Kasumi-1 (cell line): ENCODE results near the gene LRP11.
A peak's percentile ranks its signal among the peaks of the same experiment; 100 is the strongest.
"Not testable (repeated sequence)": the region's sequence is repeated elsewhere in the genome, so short reads cannot be mapped to it uniquely, and the experiment has no call there.

Experiments used
- DNase-seq, 2 experiments: peaks; one replicate each; lab custom pipeline; 2025; lab: John Stamatoyannopoulos, UW

LRP11 gene, protein sequence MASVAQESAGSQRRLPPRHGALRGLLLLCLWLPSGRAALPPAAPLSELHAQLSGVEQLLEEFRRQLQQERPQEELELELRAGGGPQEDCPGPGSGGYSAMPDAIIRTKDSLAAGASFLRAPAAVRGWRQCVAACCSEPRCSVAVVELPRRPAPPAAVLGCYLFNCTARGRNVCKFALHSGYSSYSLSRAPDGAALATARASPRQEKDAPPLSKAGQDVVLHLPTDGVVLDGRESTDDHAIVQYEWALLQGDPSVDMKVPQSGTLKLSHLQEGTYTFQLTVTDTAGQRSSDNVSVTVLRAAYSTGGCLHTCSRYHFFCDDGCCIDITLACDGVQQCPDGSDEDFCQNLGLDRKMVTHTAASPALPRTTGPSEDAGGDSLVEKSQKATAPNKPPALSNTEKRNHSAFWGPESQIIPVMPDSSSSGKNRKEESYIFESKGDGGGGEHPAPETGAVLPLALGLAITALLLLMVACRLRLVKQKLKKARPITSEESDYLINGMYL

GRCh38 chr6:149863698-149864577 lies at the start of gene LRP11:
Gene LRP11 (minus strand): TSS chr6:149864359. CDS start chr6:149864020, 339 bp downstream.
- DNase-seq = peak; percentile 52 to 65

- DNase-seq = no peak
These were observed 49.5 kb upstream of the LRP11 start for GRCh38 chr6:149913540-149914240.

GRCh38 chr6:149913085-149913484 lies 48.9 kb upstream of the LRP11 start:
- DNase-seq = no peak

- DNase-seq = not testable (repeated sequence)
These were observed 48.5 kb upstream of the LRP11 start for GRCh38 chr6:149912680-149913079.

DNA sequence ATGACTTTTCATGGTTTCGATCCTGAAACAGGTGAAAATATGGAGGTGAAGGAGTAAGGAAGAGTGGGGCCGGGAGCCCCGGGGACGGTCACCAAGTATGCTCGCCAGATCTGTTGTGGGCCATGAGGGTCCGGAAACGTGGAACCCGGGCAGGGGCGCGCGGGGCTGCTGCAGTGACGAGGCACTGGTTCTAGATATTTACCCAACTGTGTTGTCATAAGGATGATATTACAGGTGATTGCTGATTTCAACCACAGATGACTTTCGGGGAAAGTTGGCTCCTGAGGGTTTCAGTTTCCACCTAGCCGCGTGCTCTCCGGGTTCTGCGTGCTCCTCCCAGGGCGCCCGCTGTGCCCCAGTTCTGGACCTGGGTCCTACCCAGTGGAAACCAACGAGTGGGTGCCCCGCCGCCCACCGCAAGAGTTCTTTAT lies 46.6 kb upstream of the LRP11 start:
- DNase-seq = no peak

GRCh38 chr6:149909701-149910470 lies 45.7 kb upstream of the LRP11 start:
- DNase-seq = no peak

DNA sequence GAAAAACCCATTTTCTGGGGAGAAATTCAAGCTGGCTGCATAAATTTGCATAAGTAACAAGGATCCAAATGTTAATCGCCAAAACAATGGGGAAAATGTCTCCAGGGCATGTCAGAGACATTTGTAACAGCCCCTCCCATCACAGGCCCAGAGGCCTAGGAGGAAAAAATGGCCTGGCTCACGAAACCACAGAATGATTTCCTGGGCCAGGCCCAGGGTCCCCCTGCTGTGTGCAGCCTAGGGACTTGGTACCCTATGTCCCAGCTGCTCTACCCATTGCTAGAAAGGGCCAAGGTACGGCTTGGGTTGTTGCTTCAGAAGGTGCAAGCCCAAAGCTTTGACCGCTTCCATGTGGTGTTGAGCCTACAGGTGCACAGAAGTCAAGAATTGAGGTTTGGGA lies 44.3 kb upstream of the LRP11 start:
- not testable (repeated sequence) for DNase-seq

GRCh38 chr6:149907317-149907716 lies 43.2 kb upstream of the LRP11 start:
- DNase-seq = no peak

- DNase-seq = no peak
These were observed 42.2 kb upstream of the LRP11 start for GRCh38 chr6:149906405-149906804.

GRCh38 chr6:149905911-149906371 lies 41.8 kb upstream of the LRP11 start:
- no peak for DNase-seq

DNA sequence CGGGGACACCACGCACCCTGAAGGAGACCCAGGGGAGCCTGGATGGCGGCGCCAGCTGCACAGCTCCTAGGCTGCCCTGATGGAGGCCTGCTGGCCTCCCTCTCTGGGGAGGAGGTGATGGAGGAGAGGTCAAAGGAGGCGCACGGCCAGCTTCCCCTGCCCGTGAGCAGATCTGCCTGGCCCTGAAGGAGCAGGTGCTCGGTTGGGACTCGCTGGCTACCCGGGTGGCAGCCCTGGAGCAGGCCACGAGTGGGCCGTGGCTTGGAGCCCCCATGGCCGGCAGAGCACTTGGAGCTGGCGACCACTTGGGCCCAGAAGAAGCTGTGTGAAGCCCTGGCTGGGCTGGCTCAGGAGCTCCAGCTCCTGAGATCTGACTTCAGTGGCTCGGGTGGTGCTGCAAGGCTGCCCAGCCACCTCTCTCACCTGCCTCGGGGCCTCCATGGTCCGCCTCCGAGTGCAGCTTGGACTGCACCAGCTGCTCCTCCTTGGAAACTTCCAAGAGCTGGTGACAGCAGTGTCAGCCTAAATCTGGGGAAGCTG lies 41.3 kb upstream of the LRP11 start:
- no peak for DNase-seq

GRCh38 chr6:149904661-149905370 lies 40.7 kb upstream of the LRP11 start:
- no peak for DNase-seq

GRCh38 chr6:149903938-149904611 lies 39.9 kb upstream of the LRP11 start:
- DNase-seq = no peak

DNA sequence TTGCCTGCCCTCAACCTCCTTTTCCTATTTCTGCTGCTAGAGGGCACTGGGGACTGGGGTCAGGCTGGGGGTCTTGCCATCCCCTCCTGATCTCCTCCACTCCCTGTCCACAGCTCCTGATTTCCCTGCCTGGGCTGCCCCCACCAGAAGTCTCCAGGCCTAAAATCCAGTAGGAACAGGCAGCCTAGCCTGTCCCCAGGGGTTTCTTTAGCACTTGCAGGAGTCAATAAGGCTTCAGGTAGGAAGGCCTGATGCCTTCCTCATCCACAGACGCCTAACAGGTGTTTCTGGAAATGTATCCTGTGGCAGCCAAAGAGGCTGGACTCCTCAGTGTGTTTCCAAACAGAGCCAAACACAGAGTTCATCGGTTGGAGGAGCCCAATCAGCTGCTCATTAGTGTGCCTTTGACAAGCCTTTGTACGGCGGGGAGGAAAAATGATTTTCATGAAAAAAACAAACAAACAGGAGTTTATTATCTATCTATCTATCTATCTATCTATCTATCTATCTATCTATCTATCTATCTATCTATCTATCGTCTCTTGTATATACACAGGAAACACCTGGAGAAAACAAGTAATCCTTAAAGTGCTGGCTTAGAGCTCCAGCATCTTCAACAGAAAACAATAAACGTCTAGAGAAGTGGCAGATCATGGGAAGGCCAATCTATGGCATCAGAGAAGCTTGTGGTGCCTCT lies 37.4 kb upstream of the LRP11 start:
- DNase-seq = no peak

DNA sequence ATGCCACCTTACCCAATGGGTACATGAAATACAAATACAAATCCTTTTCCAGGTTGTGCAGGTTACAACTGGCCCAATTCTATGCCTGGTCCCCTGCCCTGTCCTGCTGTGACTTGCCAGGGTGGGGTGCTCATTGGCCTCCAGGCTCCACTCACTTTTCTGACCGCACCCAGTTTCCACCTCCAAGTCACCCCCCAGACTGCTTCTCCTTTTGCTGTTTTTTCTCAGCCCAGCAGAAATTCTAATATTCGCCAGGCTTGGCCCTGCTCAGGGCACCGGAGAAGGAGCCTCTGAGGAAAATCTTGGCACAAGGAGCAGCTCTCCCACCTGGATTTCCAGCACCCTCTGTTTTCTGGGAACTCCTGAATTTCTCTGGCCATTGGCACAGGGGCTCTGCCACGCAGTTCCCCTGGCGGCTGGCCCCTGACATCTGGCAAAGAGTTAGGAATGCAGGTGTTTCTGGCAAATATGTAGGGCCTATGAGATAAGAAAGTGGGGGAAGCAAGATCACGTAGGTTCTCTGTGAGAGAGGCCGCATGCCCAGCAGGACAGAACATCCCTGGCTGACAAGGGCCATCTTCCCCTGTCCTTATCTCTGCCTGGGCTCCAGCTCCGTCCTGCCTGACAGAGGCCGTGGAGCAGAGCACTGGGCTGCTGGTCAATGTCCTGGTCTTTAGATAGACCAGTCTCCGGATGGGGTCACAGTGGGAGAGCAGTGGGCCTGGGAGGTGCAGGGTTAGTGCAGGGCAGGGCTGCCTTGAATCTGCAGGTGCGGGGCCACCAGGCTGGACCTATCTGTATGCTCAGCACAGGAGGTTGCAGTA lies 36.7 kb upstream of the LRP11 start:
- no peak for DNase-seq

DNA sequence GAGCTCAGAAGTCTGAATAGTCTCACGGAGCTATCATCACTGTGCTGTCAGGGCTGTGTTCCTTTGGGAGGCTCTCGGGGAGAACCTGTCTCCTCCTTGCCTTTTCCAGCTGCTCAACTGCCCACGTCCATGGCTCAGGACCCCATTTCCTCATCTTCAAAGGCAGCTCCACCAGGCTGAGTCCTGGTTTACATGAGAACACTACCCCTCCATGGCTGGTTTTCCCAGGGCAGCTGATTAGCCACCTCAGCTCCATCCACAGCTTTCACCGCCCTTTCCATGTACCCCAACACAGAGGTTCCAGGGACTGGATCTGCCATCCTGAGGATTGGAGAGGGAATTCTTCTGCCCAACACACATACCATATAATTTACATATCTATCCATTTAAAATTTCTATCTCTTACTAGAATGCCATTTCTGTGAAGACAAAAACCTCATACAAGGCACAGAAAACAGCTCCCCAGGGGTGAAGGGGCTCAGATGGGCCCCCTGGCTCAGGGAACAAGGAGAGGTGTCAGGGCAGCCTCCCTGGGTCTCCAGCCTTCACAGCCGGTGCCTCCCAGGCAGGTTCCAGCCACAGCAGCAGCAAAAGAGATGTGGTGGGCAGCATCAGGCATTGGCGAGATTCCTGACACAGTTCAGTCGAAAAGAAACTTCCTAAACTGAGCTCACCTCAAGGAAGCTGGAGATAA lies 35.9 kb upstream of the LRP11 start:
- no peak for DNase-seq

- no peak for DNase-seq
These were observed 35.3 kb upstream of the LRP11 start for GRCh38 chr6:149899486-149899885.

DNA sequence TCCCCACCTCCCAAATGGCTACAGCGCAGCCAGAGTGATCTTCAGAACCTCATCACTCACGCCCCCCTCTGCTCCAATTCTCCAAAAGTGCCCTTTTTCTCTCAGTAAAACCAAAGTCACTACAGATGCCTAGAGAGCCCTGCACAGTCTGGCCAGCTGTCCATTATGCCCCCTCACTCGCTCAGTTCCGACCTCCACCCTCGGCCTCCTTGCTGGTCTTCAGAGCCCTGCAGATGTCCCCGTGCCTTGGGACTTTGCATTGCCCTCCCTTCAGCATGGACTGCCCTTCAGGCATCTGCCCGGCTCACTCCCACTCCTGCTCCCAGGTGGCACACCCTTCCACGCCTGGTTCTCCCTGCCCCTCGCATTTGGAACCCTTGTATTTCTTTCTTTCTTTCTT lies 34.8 kb upstream of the LRP11 start:
- no peak for DNase-seq
